GM23248 (cell line): ENCODE data around the gene CPNE4.

Experiments
- EZH2 ChIP-seq: fragments of 200-600 bp; sonication (generic); IDR thresholded peaks from 2 replicates; pipeline ENCODE4 v1.6.1; 2018; ENCODE audit warnings: antibody characterized with exemption, mild to moderate bottlenecking; ENCODE audit not compliant: insufficient read depth, poor library complexity, severe bottlenecking
- EZH2phosphoT487 ChIP-seq: fragments of 200-600 bp; sonication (generic); IDR thresholded peaks from 2 replicates; pipeline ENCODE4 v1.6.1; 2018; ENCODE audit warnings: antibody characterized with exemption, moderate library complexity, mild to moderate bottlenecking, low read depth; ENCODE audit not compliant: insufficient read depth

- TF ChIP-seq EZH2 = no peak
- TF ChIP-seq EZH2phosphoT487 = no peak
Measured at GRCh38 chr3:131555456-131555855, 479.4 kb downstream of the CPNE4 start.
